ENCODE results near the gene FAM89B. TPM values are rescaled to one million over a fixed set of nuclear protein-coding genes. Genes with fewer than 3 reads are reported as not detected.

Gene FAM89B
- total RNA-seq, 1 donor from 2014 or later, result 86.8 TPM

- no peak for DNase-seq (ENCODE audit: low spot score)
- Mint-ChIP-seq H3K36me3 (ENCODE audit: low read depth) (peaks cover 11% of the 10 kb centered on the region), H3K9me3 (ENCODE audit: low read depth) (no peaks in the 10 kb centered on the region), H3K4me1 (ENCODE audit: low read depth) (peaks cover 42% of the 10 kb centered on the region), H3K4me3 (ENCODE audit: unreplicated experiment) (no peak overlapping the region), H3K27me3 (ENCODE audit: low read depth) (no peaks in the 10 kb centered on the region), H3K27ac (ENCODE audit: unreplicated experiment) (peak overlapping the region; percentile 15)
- TF ChIP-seq CTCF (IDR thresholded peaks at IDR 0.05), result no peak
These were observed 38.1 kb downstream of the FAM89B start for GRCh38 chr11:65610404-65610803.

- peaks cover 9% of the 10 kb centered on the region for H3K36me3 Mint-ChIP-seq (ENCODE audit: low read depth)
- H3K4me3 Mint-ChIP-seq (ENCODE audit: unreplicated experiment), result peak overlapping the region; percentile 88
- H3K4me1 Mint-ChIP-seq (ENCODE audit: low read depth), result peaks cover 42% of the 10 kb centered on the region
- H3K9me3 Mint-ChIP-seq (ENCODE audit: low read depth), result no peaks in the 10 kb centered on the region
- DNase-seq (ENCODE audit: low spot score), result no peak
- TF ChIP-seq CTCF (IDR thresholded peaks at IDR 0.05), result no peak
- H3K27ac Mint-ChIP-seq (ENCODE audit: unreplicated experiment), result no peak overlapping the region
- H3K27me3 Mint-ChIP-seq (ENCODE audit: low read depth), result no peaks in the 10 kb centered on the region
These were observed 38.9 kb downstream of the FAM89B start for GRCh38 chr11:65611028-65611757.

GRCh38 chr11:65611758-65612603, 39.6 kb downstream of the FAM89B start:
- Mint-ChIP-seq H3K4me1 (ENCODE audit: low read depth) (peaks cover 50% of the 10 kb centered on the region), H3K4me3 (ENCODE audit: unreplicated experiment) (peak overlapping the region; percentile 88), H3K27me3 (ENCODE audit: low read depth) (no peaks in the 10 kb centered on the region), H3K9me3 (ENCODE audit: low read depth) (no peaks in the 10 kb centered on the region), H3K27ac (ENCODE audit: unreplicated experiment) (peak overlapping the region; percentile 83), H3K36me3 (ENCODE audit: low read depth) (peaks cover 9% of the 10 kb centered on the region)
- DNase-seq (ENCODE audit: low spot score), result no peak
- TF ChIP-seq CTCF (IDR thresholded peaks at IDR 0.05), result no peak

- peaks cover 53% of the 10 kb centered on the region for H3K4me1 Mint-ChIP-seq (ENCODE audit: low read depth)
- peak overlapping the region; percentile 27 for H3K27ac Mint-ChIP-seq (ENCODE audit: unreplicated experiment)
- no peak for TF ChIP-seq CTCF (IDR thresholded peaks at IDR 0.05)
These were observed 40.4 kb downstream of the FAM89B start for GRCh38 chr11:65612691-65613090.

GRCh38 chr11:65613091-65613928, 41.0 kb downstream of the FAM89B start:
- peaks cover 7% of the 10 kb centered on the region for H3K36me3 Mint-ChIP-seq (ENCODE audit: low read depth)
- peak; percentile 11 for TF ChIP-seq CTCF (IDR thresholded peaks at IDR 0.05)
- peaks cover 53% of the 10 kb centered on the region for H3K4me1 Mint-ChIP-seq (ENCODE audit: low read depth)
- H3K9me3 Mint-ChIP-seq (ENCODE audit: low read depth), result no peaks in the 10 kb centered on the region
- H3K27me3 Mint-ChIP-seq (ENCODE audit: low read depth), result no peaks in the 10 kb centered on the region
- DNase-seq (ENCODE audit: low spot score), result no peak
- H3K27ac Mint-ChIP-seq (ENCODE audit: unreplicated experiment), result peak overlapping the region; percentile 17
- peak overlapping the region; percentile 88 for H3K4me3 Mint-ChIP-seq (ENCODE audit: unreplicated experiment)

More at GRCh38 chr11:65612691-65613090, 40.4 kb downstream of the FAM89B start:
- peaks cover 9% of the 10 kb centered on the region for H3K36me3 Mint-ChIP-seq (ENCODE audit: low read depth)
- DNase-seq (ENCODE audit: low spot score), result no peak
- peak overlapping the region; percentile 88 for H3K4me3 Mint-ChIP-seq (ENCODE audit: unreplicated experiment)
- no peaks in the 10 kb centered on the region for H3K9me3 Mint-ChIP-seq (ENCODE audit: low read depth)
- no peaks in the 10 kb centered on the region for H3K27me3 Mint-ChIP-seq (ENCODE audit: low read depth)
